Left lung (tissue), 10 donors: ENCODE results near the gene ZNF837. TPM values are rescaled to one million over a fixed set of nuclear protein-coding genes. Genes with fewer than 3 reads are reported as not detected.
"Not testable (repeated sequence)": the region's sequence is repeated elsewhere in the genome, so short reads cannot be mapped to it uniquely, and the experiment has no call there.

Experiments
- ATAC-seq: fragments of 200-7000 bp; cut with Tn5 transposase; one replicate; pipeline ENCODE4 v1.9.1; 2020; ENCODE audit warnings: moderate library complexity
- DNase-seq, 4 donors: peaks; one replicate each; pipeline ENCODE4 v3.0.0-alpha.2; 2013 to 2020
- H3K27ac ChIP-seq, 2 donors: fragments of 200-600 bp; sonication (generic) in 1 of 2; one replicate each; pipeline versions ENCODE4 v1.5.0 to v1.8.0; 2020 to 2021
- H3K27me3 ChIP-seq, 2 donors: fragments of 200-600 bp; sonication (generic) in 1 of 2; one replicate each; pipeline versions ENCODE4 v1.5.0 to v1.8.0; 2020 to 2021
- H3K36me3 ChIP-seq, 2 donors: fragments of 200-600 bp; sonication (generic) in 1 of 2; one replicate each; pipeline versions ENCODE4 v1.5.0 to v1.8.0; 2020 to 2021
- H3K4me1 ChIP-seq, 2 donors: fragments of 200-600 bp; one replicate each; pipeline ENCODE4 v1.8.0; 2021
- H3K4me3 ChIP-seq, 2 donors: fragments of 200-600 bp; sonication (generic) in 1 of 2; one replicate each; pipeline versions ENCODE4 v1.5.0 to v1.8.0; 2020 to 2021; ENCODE audit warnings: mild to moderate bottlenecking in 1 of 2
- H3K9me3 ChIP-seq, 2 donors: fragments of 200-600 bp; sonication (generic) in 1 of 2; one replicate each; pipeline versions ENCODE4 v1.5.0 to v1.8.0; 2020 to 2021
- CTCF ChIP-seq, 2 donors: fragments of 200-600 bp; sonication (generic) in 1 of 2; IDR thresholded peaks; one replicate each; pipeline versions ENCODE4 v1.5.0 to v1.8.0; 2021; ENCODE audit warnings: antibody characterized with exemption in 2 of 2
- intact Hi-C, 2 donors: fragments of 100-400 bp; cut with DNase I; formaldehyde crosslinking; loops; one replicate each; pipeline versions ENCODE4 v1.11.2 to v1.14.2; 2022
- polyA plus RNA-seq, 6 donors: library from polyadenylated mRNA; unstranded; fragments of 120-200 nt; gene quantifications; one replicate each; pipeline ENCODE4 v1.2.1, GENCODE V29; 2013; ENCODE audit not compliant: insufficient read length in 6 of 6
- total RNA-seq, 2 donors: library from RNA; stranded (reverse); fragmentation: NEBNext Ultra II Directional; extraction: Animal tissue kit (Norgen Biotek cat#: 25700); gene quantifications; one replicate each; pipeline ENCODE4 v1.2.1, GENCODE V29; 2021
- donor health status: DM: no; HTN: yes; CAD: no.
- donor health status: DM: no; HTN: no; CAD: no.

The ZNF837 gene
- total and polyA plus RNA-seq, 8 donors = 1.7 to 3.7 (median 2.5) TPM

- Histone ChIP-seq H3K4me1 (peaks cover 10 to 28% of the 10 kb centered on the region in 2 donors), H3K4me3 (peak overlapping the region; percentile 70 to 83), H3K36me3 (no peaks in the 10 kb centered on the region), H3K27ac (peak overlapping the region; percentile 92 to 96), H3K27me3 (no peaks in the 10 kb centered on the region), H3K9me3 (no peaks in the 10 kb centered on the region)
- no peak for DNase-seq
- intact Hi-C loops = no loop called here
- no peak for ATAC-seq
- TF ChIP-seq CTCF (IDR thresholded peaks at IDR 0.05) = no peak
Observed at GRCh38 chr19:58380037-58380661, 681 bp downstream of the ZNF837 start.

GRCh38 chr19:58379246-58379645, 1.6 kb downstream of the ZNF837 start:
- H3K27ac ChIP-seq = no peak overlapping the region
- intact Hi-C loops = no loop called here
- H3K27me3 ChIP-seq = no peaks in the 10 kb centered on the region
- no peaks in the 10 kb centered on the region for H3K9me3 ChIP-seq
- ATAC-seq (no peak), DNase-seq (peak in 2 of 4 donors; percentile 31 to 43)
- TF ChIP-seq CTCF (IDR thresholded peaks at IDR 0.05) = no peak
- H3K4me3 ChIP-seq = no peak overlapping the region
- no peaks in the 10 kb centered on the region for H3K36me3 ChIP-seq
- peaks cover 10 to 25% of the 10 kb centered on the region in 2 donors for H3K4me1 ChIP-seq

GRCh38 chr19:58376724-58377123, 4.1 kb downstream of the ZNF837 start:
- intact Hi-C loops, H3K36me3 ChIP-seq, DNase-seq, H3K27ac ChIP-seq, H3K9me3 ChIP-seq, H3K27me3 ChIP-seq, H3K4me3 ChIP-seq, ATAC-seq: not testable (repeated sequence)
- peaks cover 8 to 17% of the 10 kb centered on the region in 2 donors for H3K4me1 ChIP-seq

- Histone ChIP-seq H3K4me1 (no peaks in the 10 kb centered on the region), H3K36me3 (no peaks in the 10 kb centered on the region), H3K27me3 (no peaks in the 10 kb centered on the region), H3K4me3 (no peak overlapping the region), H3K27ac (no peak overlapping the region), H3K9me3 (no peaks in the 10 kb centered on the region)
- ATAC-seq = no peak
- DNase-seq = no peak
- no peak for TF ChIP-seq CTCF (IDR thresholded peaks at IDR 0.05)
- intact Hi-C loops = no loop called here
Observed at GRCh38 chr19:58374200-58374599, 6.6 kb downstream of the ZNF837 start.

GRCh38 chr19:58372311-58373133, 8.3 kb downstream of the ZNF837 start:
- ATAC-seq = peak; percentile 91
- no peaks in the 10 kb centered on the region for H3K4me1 ChIP-seq
- H3K27me3 ChIP-seq = no peaks in the 10 kb centered on the region
- no peaks in the 10 kb centered on the region for H3K36me3 ChIP-seq
- DNase-seq = peak in 2 of 4 donors; percentile 37 to 43
- no peak overlapping the region for H3K27ac ChIP-seq
- no peak overlapping the region for H3K4me3 ChIP-seq
- intact Hi-C loops = no loop called here
- no peaks in the 10 kb centered on the region for H3K9me3 ChIP-seq
- no peak for TF ChIP-seq CTCF (IDR thresholded peaks at IDR 0.05)
